GM21528 (cell line): Measurements from ENCODE around the gene ERN2.
"Not testable (repeated sequence)": the region's sequence is repeated elsewhere in the genome, so short reads cannot be mapped to it uniquely, and the experiment has no call there.

Experiments
- ATAC-seq: cut with Tn5 transposase; IDR thresholded peaks from one replicate; pipeline ENCODE4 v1.9.1; 2021; ENCODE audit warnings: mild to moderate bottlenecking, moderate library complexity; ENCODE audit not compliant: unreplicated experiment, low FRiP score

ERN2 gene

GRCh38 chr16:23712976-23713375 is at the start of gene ERN2:
TSS of gene ERN2 (minus strand) at chr16:23713222. CDS start at chr16:23713187, 35 bp downstream.
- ATAC-seq: no peak

- ATAC-seq: no peak
Measured at GRCh38 chr16:23757937-23758619, 45.1 kb upstream of the ERN2 start.

- ATAC-seq: no peak
Measured at GRCh38 chr16:23757116-23757515, 44.1 kb upstream of the ERN2 start.

- no peak for ATAC-seq
Measured at GRCh38 chr16:23755484-23755809, 42.4 kb upstream of the ERN2 start.

GRCh38 chr16:23754594-23755483 is 41.8 kb upstream of the ERN2 start, which contains the start of gene CHP2:
TSS of gene CHP2 (plus strand) at chr16:23755026. CDS start at chr16:23755050, 24 bp downstream.
- no peak for ATAC-seq

- no peak for ATAC-seq
Measured at GRCh38 chr16:23753908-23754593, 41.0 kb upstream of the ERN2 start.

GRCh38 chr16:23751053-23751452 is 38.0 kb upstream of the ERN2 start:
- not testable (repeated sequence) for ATAC-seq

GRCh38 chr16:23748630-23749029 is 35.6 kb upstream of the ERN2 start:
- no peak for ATAC-seq

- ATAC-seq: no peak
Measured at GRCh38 chr16:23745263-23745662, 32.2 kb upstream of the ERN2 start.

- ATAC-seq: no peak
Measured at GRCh38 chr16:23742766-23743165, 29.7 kb upstream of the ERN2 start.

GRCh38 chr16:23741675-23742303 is 28.8 kb upstream of the ERN2 start:
- no peak for ATAC-seq

- no peak for ATAC-seq
Measured at GRCh38 chr16:23739516-23739915, 26.5 kb upstream of the ERN2 start.

GRCh38 chr16:23737423-23738028 is 24.5 kb upstream of the ERN2 start:
- ATAC-seq: not testable (repeated sequence)

GRCh38 chr16:23734176-23734893 is 21.3 kb upstream of the ERN2 start:
- ATAC-seq: no peak

- no peak for ATAC-seq
Measured at GRCh38 chr16:23729503-23730424, 16.7 kb upstream of the ERN2 start.

- no peak for ATAC-seq
Measured at GRCh38 chr16:23728112-23728477, 15.1 kb upstream of the ERN2 start.

GRCh38 chr16:23726710-23727109 is 13.7 kb upstream of the ERN2 start:
- ATAC-seq: no peak

- no peak for ATAC-seq
Measured at GRCh38 chr16:23724785-23725131, 11.7 kb upstream of the ERN2 start.
